Subcutaneous abdominal adipose tissue (tissue), 5 donors: ENCODE measurements around the gene P2RX7.

ENCODE experiments used
- H3K27ac ChIP-seq: one replicate; pipeline ENCODE4 v1.7.0; 2013; ENCODE audit warnings: low read depth, mild to moderate bottlenecking, inconsistent platforms, low read length, moderate library complexity
- H3K27me3 ChIP-seq, 5 donors: one replicate each; pipeline ENCODE4 v1.7.0; 2013; ENCODE audit warnings: low read length in 5 of 5, inconsistent platforms in 1 of 5; ENCODE audit not compliant: control insufficient read depth in 5 of 5, insufficient read depth in 4 of 5
- H3K36me3 ChIP-seq, 5 donors: one replicate each; pipeline ENCODE4 v1.7.0; 2013; ENCODE audit warnings: low read length in 5 of 5; ENCODE audit not compliant: control insufficient read depth in 5 of 5, insufficient read depth in 5 of 5
- H3K4me1 ChIP-seq, 5 donors: one replicate each; pipeline ENCODE4 v1.7.0; 2013; ENCODE audit warnings: low read length in 5 of 5, mild to moderate bottlenecking in 3 of 5, moderate library complexity in 1 of 5; ENCODE audit not compliant: control insufficient read depth in 5 of 5, insufficient read depth in 5 of 5
- H3K4me3 ChIP-seq, 5 donors: one replicate each; pipeline ENCODE4 v1.7.0; 2013; ENCODE audit warnings: low read length in 5 of 5, low read depth in 1 of 5
- H3K9ac ChIP-seq, 5 donors: one replicate each; pipeline ENCODE4 v1.7.0; 2013; ENCODE audit warnings: low read length in 5 of 5, mild to moderate bottlenecking in 4 of 5, moderate library complexity in 3 of 5
- H3K9me3 ChIP-seq, 5 donors: one replicate each; pipeline ENCODE4 v1.7.0; 2013; ENCODE audit warnings: low read length in 5 of 5; ENCODE audit not compliant: control insufficient read depth in 5 of 5
- donor health status: healthy.
- donor health status: healthy.
- donor health status: healthy.
- donor health status: healthy.
- donor health status: healthy.

Gene P2RX7

DNA sequence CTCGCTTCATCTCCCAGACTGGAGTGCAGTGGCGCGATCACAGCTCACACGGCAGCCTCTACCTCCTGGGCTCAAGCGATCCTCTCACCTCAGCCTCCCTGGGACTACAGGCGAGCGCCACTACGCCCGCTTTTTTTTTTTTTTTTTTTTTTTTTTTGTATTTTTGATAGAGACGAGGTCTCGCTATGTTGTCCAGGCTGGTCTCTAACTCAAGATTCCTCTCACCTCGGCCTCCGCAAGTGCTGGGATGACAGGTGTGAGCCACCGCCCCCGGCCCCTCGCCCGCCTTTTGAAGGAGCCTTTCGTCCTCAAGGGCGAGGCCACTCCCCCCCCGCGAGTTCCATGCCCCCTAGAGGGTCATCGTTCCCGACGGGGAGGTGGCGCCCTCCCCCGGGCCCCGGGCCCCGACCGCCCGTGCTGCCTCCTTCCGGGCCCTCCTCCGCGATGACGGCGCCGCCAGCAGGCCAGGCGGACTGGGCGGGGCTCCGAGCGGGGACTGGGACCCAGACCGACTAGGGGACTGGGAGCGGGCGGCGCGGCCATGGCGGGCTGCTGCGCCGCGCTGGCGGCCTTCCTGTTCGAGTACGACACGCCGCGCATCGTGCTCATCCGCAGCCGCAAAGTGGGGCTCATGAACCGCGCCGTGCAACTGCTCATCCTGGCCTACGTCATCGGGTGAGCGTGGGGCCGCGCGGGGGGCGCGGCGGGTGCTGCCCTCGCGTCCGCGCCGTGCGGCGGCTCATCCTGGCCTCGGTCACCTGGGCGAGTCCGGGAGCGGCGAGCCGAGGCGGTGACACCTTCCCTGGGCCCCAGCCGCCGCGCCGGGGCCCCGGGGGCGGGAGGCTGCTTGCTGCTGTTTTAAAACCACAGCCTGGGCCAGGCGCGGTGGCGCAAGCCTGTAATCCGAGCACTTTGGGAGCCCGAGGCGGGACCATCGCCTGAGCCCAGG lies 77.2 kb downstream of the P2RX7 start, which contains the start of gene P2RX4:
Gene P2RX4, plus strand, starts transcription at position 506 of the 949 bp plus-strand sequence. Its CDS starts 36 bp downstream, at position 542.
- Histone ChIP-seq H3K27me3 (no peaks in the 10 kb centered on the region), H3K9ac (peak within 1 kb of the TSS; percentile 16 to 79 (median 77)), H3K4me3 (peak within 1 kb of the TSS; percentile 74 to 86 (median 78)), H3K4me1 (peaks cover 2 to 31% (median 18%) of the 10 kb centered on the region in 5 donors), H3K27ac (peak within 1 kb of the TSS; percentile 72), H3K36me3 (no peaks in the 10 kb centered on the region), H3K9me3 (no peaks in the 10 kb centered on the region)

DNA sequence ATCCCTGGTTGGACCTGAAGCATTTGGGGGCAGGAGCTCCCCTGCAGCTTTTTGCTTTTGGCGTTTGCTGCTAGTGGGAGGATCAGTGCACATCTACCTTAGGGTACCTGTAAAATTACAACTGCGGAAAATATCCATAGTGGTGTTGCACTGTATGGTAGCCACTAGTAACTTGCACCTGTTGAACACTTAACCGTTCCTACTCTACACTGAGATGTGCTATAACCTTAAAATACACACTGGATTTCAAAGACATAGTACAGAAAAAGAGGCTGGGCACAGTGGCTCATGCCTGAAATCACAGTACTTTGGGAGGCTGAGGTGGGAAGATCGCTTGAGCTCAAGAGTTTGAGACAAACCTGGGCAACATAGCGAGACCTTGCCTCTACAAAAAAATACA lies 80.2 kb downstream of the P2RX7 start:
- peaks cover 3 to 9% (median 6%) of the 10 kb centered on the region in 5 donors for H3K36me3 ChIP-seq
- peaks cover 2 to 40% (median 20%) of the 10 kb centered on the region in 5 donors for H3K4me1 ChIP-seq
- no peak overlapping the region for H3K9ac ChIP-seq
- no peak overlapping the region for H3K4me3 ChIP-seq
- H3K27me3 ChIP-seq: no peaks in the 10 kb centered on the region
- no peaks in the 10 kb centered on the region for H3K9me3 ChIP-seq
- no peak overlapping the region for H3K27ac ChIP-seq

DNA sequence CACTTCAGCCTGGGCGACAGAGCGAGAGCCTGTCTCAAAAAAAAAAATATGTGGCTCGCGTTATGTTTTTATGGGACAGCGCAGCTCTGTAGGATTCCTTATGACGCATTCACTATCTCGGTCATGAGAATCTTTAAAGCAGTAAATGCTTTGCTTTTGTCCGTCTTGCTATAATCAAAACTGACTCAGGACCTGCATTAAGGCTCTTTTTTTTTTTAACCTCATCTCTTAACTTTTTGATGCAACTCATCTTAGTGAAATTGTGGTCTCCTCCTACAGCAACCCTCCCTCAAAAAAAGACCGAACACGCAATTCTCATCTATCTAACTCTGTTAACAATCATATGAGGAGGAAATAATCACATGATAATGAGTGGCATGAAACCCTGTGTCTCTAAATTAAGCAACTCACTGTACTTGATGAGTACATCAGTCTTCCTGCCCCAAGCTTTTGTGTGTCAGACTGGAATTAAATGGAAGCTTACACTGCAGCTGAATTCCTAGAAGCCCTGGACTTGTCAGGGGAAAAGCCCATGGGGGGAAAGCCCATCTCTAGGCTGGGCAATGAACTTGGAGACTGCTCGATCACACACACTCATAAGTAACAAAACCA lies 81.6 kb downstream of the P2RX7 start:
- peak overlapping the region in 1 of 5 donors; percentile 35 for H3K9ac ChIP-seq
- no peak overlapping the region for H3K27ac ChIP-seq
- peaks cover 2 to 36% (median 20%) of the 10 kb centered on the region in 5 donors for H3K4me1 ChIP-seq
- no peaks in the 10 kb centered on the region for H3K27me3 ChIP-seq
- peaks cover 3 to 17% (median 11%) of the 10 kb centered on the region in 5 donors for H3K36me3 ChIP-seq
- H3K4me3 ChIP-seq: peak overlapping the region in 1 of 5 donors; percentile 10
- H3K9me3 ChIP-seq: no peaks in the 10 kb centered on the region

DNA sequence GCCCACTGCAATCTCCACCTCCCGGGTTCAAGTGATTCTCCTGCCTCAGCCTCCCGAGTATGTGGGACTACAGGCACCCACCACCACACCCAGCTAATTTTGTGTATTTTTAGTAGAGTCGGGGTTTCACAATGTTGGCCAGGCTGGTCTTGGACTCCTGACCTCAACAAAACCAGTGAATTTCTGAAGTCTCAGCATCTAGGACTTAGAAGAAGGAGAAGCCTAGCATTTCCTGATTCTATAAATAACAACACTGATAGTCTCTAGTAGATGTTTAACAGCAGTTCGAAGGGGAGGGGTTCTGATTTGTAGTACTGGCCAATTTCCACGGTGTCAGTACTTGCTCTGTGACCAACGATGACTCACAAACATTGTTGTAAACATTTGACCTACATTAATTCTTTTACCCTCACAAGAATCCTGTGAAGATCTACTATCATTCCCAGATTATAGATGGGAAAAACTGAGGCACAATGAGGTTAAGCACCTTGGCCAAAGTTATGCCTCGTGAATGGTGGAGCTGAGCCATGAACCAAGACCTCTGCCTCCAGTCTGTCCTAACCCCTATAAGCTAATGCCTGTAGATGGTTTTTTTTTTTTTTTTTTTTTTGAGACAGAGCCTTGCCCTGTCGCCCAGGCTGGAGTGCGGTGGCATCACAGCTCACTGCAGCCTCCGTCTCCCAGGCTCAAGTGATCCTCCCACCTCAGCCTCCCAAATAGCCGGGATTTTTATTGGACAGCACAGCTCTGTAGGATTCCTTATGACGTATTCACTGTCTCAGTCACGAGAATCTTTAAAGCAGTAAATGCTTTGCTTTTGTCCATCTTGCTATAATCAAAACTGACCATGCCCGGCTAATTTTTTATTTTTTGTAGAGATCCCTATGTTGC lies 82.4 kb downstream of the P2RX7 start:
- peak overlapping the region in 1 of 5 donors; percentile 10 for H3K4me3 ChIP-seq
- peaks cover 3 to 17% (median 11%) of the 10 kb centered on the region in 5 donors for H3K36me3 ChIP-seq
- no peaks in the 10 kb centered on the region for H3K27me3 ChIP-seq
- H3K9me3 ChIP-seq: no peaks in the 10 kb centered on the region
- no peak overlapping the region for H3K27ac ChIP-seq
- H3K4me1 ChIP-seq: peaks cover 2 to 37% (median 18%) of the 10 kb centered on the region in 5 donors
- H3K9ac ChIP-seq: peak overlapping the region in 1 of 5 donors; percentile 35

DNA sequence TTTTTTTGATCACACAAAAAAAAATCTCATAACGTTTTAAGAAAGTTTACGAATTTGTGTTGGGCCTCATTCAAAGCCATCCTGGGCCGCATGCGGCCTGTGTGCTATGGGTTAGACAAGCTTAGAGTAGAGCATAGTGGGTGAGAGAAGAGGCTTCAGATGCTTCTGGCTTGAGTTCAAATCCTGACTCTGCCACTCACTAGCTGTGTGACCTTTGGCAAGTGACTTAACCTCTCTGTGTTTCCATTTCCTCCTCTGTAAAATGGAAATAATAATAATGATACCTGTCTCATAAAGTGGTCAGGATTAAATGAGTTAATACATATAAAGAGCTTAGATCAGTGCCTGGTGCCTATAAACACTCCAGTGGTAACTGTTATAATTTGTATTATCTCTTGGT lies 83.4 kb downstream of the P2RX7 start:
- no peaks in the 10 kb centered on the region for H3K27me3 ChIP-seq
- H3K4me1 ChIP-seq: peaks cover 2 to 33% (median 11%) of the 10 kb centered on the region in 5 donors
- no peak overlapping the region for H3K9ac ChIP-seq
- H3K9me3 ChIP-seq: no peaks in the 10 kb centered on the region
- H3K27ac ChIP-seq: no peak overlapping the region
- H3K4me3 ChIP-seq: no peak overlapping the region
- H3K36me3 ChIP-seq: peaks cover 3 to 20% (median 11%) of the 10 kb centered on the region in 5 donors

DNA sequence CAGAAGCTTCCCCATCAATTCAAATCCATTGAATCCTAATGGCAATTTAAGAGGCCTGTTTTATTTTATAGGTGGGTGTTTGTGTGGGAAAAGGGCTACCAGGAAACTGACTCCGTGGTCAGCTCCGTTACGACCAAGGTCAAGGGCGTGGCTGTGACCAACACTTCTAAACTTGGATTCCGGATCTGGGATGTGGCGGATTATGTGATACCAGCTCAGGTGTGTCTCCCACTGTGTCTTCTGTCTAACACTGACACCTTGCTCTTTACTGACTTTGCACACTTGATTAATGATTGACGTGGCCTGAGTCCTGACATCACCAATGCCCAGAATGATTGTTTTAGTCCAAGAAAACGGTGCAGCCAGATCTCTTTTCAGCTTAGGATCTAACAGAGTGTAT lies 84.4 kb downstream of the P2RX7 start:
- Histone ChIP-seq H3K27ac (no peak overlapping the region), H3K36me3 (peaks cover 3 to 26% (median 11%) of the 10 kb centered on the region in 5 donors), H3K9me3 (no peaks in the 10 kb centered on the region), H3K4me3 (no peak overlapping the region), H3K4me1 (peaks cover 2 to 30% (median 9%) of the 10 kb centered on the region in 5 donors), H3K9ac (no peak overlapping the region), H3K27me3 (no peaks in the 10 kb centered on the region)

DNA sequence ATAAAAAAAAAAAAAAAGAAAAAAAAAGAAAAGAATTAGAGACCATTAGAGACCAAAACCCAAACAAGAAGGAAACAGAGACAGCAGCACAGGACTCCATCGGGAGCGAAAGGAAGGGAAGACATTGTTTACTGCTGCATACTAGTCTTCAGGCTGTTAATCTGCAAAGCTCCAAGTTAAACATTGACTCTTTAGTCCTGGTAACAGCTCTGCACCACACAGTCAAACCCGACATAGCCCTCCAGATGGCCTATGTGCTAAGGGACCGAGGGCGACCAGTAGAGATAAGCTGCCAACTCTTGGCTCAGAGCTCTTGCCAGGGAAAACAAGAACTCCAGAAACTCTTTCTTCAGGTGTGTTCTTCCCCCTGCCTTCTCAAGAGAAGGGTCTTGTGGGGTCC lies 85.1 kb downstream of the P2RX7 start:
- Histone ChIP-seq H3K9me3 (no peaks in the 10 kb centered on the region), H3K36me3 (peaks cover 3 to 28% (median 11%) of the 10 kb centered on the region in 5 donors), H3K9ac (no peak overlapping the region), H3K27ac (no peak overlapping the region), H3K4me3 (no peak overlapping the region), H3K27me3 (no peaks in the 10 kb centered on the region), H3K4me1 (peaks cover 2 to 30% (median 9%) of the 10 kb centered on the region in 5 donors)

DNA sequence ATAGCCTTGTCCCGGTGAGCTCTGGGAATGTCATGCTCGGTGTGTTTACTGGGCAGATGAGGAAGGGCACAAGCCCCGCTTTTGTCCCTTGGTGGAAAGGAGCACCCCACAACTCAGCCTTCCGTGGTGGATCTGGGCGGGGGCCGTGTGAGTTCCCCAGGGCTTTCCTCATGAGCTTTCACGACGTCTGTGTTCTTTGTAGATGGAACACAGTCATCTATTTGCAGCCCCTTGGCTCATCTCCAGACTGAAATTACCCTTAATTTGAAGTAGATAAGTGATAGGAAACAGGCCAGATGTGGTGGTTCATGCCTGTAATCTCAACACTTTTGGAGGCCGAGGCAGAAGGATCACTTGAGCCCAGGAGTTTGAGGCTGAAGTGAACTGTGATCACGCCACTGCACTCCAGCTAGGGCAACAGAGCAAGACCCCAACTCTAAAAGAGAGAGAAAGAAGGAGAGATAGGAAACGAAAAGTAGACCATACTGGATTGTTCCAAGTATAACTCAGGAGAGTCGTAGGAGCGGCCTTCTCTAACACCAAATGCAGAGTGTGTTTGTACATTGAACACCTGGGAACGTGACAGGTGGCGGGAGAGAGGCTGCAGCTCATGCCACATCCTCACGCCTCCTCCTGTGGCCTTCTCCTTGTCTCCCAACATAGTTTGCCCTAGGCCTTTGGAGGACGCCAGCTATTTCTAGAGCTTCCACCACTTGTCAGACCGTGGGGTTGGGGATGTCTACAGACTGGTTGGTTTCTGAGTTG lies 86.1 kb downstream of the P2RX7 start:
- H3K4me3 ChIP-seq: no peak overlapping the region
- peaks cover 3 to 34% (median 17%) of the 10 kb centered on the region in 5 donors for H3K36me3 ChIP-seq
- H3K4me1 ChIP-seq: peaks cover 2 to 26% (median 9%) of the 10 kb centered on the region in 5 donors
- no peak overlapping the region for H3K27ac ChIP-seq
- H3K9me3 ChIP-seq: no peaks in the 10 kb centered on the region
- H3K9ac ChIP-seq: no peak overlapping the region
- H3K27me3 ChIP-seq: no peaks in the 10 kb centered on the region
